ES-I3 (cell line): ENCODE measurements around the gene VIT.
"Not testable (repeated sequence)": the region's sequence is repeated elsewhere in the genome, so short reads cannot be mapped to it uniquely, and the experiment has no call there.

ENCODE experiments used
- H3K36me3 ChIP-seq: 2 replicates; pipeline ENCODE4 v1.6.1; 2013; ENCODE audit warnings: mild to moderate bottlenecking, low read length, control low read depth, moderate library complexity; ENCODE audit not compliant: insufficient read depth
- H3K4me1 ChIP-seq: 2 replicates; pipeline ENCODE4 v1.6.1; 2013; ENCODE audit warnings: mild to moderate bottlenecking, control low read depth, low read length; ENCODE audit not compliant: insufficient read depth
- H3K9ac ChIP-seq: 2 replicates; pipeline ENCODE4 v1.6.1; 2013; ENCODE audit warnings: low read depth, mild to moderate bottlenecking, low read length, moderate library complexity
- H3K9me3 ChIP-seq: 2 replicates; pipeline ENCODE4 v1.6.1; 2013; ENCODE audit warnings: mild to moderate bottlenecking, low read length, moderate library complexity; ENCODE audit not compliant: control insufficient read depth, insufficient read depth

Gene VIT

DNA sequence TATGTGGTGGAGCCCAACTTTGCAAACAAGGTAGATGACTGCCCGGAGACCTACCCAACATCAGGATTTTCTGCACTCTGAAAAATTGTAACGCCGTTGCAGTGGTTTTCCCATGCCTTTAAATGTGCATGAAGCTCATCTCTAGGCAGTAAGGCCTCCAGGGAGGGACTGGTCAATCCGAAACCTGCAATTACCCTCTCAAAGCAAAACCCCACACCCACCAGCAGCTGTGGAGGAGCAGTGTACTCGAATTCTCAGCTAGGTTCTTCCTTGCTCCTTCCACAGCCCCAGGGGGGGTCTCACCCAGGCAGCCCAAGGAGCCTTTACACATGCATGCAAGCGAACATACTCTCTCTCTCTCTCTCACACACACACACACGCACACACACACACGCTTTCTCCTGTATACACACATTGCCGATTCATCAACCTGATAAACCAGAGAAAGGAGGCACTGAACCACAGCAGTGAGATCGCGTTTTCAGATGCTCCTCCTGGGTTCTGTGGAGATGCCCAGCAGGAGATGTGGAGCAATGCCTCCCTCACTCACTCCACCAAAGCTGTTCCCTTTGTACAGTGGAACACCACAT, 109.2 kb downstream of the VIT start:
- Histone ChIP-seq H3K9me3 (no peaks in the 10 kb centered on the region; the same call in 1 of the 2 replicates), H3K36me3 (no peaks in the 10 kb centered on the region), H3K4me1 (no peaks in the 10 kb centered on the region), H3K9ac (no peak overlapping the region)

DNA sequence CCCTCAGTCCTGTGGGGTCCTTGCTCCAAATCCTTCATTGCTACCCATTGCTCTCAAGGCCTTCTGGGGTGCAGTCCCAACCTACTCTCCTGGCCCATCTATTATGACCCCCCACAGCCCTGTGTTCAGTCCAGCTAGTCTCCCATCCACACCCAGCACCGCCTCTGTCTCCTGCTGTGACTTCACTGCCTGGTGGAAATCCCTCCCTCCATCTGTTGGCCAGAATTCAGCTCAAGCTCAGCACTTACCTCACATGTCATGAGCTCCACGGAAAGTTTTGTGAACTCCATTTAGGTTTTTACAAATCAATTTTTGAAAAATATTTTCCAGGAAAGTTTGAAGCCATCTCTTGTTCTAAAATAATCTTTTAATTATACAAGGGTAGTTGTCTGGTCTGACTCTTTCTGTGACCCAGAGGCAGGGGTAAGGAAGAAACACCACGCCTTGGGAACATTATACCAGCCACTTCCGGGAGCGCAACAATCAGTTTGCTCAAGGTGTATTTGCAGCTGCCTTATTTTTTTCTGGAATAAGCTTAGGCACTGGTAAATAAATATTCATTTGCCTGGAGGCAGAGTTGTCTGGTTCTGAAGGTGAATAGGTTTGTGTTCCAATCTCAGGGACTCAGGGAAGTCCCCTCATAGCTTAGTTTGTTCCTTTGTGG, 110.8 kb downstream of the VIT start:
- no peaks in the 10 kb centered on the region for H3K36me3 ChIP-seq
- no peaks in the 10 kb centered on the region for H3K4me1 ChIP-seq
- H3K9ac ChIP-seq, result no peak overlapping the region
- no peaks in the 10 kb centered on the region; the same call in 1 of the 2 replicates for H3K9me3 ChIP-seq

DNA sequence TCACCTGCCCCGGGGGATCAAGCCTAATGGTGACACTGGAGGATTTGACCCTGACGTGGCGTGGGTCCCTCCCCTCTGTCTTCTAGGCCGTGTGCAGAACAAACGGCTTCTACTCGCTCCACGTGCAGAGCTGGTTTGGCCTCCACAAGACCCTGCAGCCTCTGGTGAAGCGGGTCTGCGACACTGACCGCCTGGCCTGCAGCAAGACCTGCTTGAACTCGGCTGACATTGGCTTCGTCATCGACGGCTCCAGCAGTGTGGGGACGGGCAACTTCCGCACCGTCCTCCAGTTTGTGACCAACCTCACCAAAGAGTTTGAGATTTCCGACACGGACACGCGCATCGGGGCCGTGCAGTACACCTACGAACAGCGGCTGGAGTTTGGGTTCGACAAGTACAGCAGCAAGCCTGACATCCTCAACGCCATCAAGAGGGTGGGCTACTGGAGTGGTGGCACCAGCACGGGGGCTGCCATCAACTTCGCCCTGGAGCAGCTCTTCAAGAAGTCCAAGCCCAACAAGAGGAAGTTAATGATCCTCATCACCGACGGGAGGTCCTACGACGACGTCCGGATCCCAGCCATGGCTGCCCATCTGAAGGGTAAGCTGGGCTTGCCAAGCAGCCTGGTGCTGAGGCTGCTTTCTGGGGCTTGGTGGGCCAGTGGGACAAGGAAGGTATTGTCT, 112.0 kb downstream of the VIT start:
- H3K36me3 ChIP-seq, result no peaks in the 10 kb centered on the region
- H3K4me1 ChIP-seq, result no peaks in the 10 kb centered on the region
- no peak overlapping the region for H3K9ac ChIP-seq
- no peaks in the 10 kb centered on the region; the same call in 1 of the 2 replicates for H3K9me3 ChIP-seq

DNA sequence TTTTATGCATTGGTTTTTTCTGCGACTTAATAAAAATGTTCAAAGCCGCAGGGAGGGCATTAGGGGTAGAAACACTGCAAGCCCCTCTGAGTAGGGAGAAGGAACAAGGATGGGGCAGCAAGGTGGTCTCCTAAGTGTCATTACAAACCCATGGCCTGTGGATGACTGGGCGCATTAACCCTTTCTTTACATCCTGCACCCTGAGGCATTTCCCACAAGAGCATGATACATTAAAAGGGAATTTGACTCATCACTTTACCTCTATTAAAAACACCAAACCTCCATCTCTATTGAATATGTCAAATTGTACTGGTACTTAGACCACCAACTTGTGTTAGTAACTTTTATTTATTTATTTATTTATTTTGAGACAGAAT, 112.5 kb downstream of the VIT start:
- no peaks in the 10 kb centered on the region for H3K36me3 ChIP-seq
- no peaks in the 10 kb centered on the region; the same call in 1 of the 2 replicates for H3K9me3 ChIP-seq
- no peak overlapping the region for H3K9ac ChIP-seq
- no peaks in the 10 kb centered on the region for H3K4me1 ChIP-seq

DNA sequence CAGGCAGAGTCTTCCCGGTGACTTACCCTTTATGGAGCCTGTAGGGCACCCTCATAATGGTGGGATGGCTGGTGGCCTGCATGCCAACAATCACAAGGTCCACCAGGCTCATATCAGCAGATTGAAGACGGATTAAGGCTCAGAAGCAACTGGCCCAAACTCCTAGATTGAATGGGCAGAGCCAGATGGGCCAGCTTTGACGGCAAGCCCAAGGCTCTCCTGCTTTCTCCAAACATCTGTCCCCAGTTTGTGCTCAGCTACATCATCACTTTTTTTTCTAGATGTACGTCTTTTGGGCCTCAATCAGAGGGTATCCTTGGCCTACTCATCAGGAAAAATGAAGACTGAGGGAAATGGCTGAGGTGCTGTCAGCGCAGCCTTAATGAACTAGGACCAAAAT, 114.6 kb downstream of the VIT start:
- no peaks in the 10 kb centered on the region for H3K36me3 ChIP-seq
- no peak overlapping the region for H3K9ac ChIP-seq
- no peaks in the 10 kb centered on the region for H3K4me1 ChIP-seq
- H3K9me3 ChIP-seq, result no peaks in the 10 kb centered on the region; the same call in 1 of the 2 replicates

DNA sequence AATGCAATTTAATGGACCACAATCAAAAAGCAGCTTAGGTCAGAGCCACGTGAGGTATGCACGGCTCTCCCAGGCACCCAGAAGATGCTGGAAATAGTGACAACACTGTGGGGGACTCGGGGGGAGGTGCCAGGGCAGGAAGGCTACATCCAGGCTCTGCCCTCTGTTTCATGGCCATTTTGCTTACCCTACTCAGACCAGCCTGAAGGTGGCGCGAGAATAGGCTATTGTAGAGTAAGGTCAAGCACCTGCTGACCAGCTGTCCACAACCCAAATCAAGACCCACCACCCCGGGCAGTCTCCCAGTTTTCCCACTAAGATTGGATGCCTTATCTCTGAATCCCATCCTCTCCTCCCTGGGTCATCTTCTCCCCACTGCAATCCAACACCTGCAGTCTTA, 115.7 kb downstream of the VIT start:
- H3K4me1 ChIP-seq, result no peaks in the 10 kb centered on the region
- H3K36me3 ChIP-seq, result no peaks in the 10 kb centered on the region
- no peaks in the 10 kb centered on the region; the same call in 1 of the 2 replicates for H3K9me3 ChIP-seq
- no peak overlapping the region for H3K9ac ChIP-seq

DNA sequence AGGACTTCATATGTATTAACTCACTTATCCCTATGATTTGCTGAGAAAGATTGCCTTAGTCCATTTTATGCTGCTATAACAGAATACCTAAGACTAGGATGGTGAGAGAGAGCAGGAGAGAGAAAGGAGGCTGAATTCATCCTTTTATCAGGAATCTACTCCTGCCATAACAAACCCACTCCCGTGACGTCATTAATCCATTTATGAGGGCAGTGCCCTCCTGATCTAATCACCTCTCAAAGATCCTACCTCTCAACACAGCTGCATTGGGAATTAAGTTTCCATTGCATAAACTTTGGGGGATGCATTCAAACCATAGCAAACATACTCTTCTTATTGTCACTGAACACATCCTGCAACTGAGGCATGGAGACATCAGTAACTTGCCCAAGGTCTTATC, 122.0 kb downstream of the VIT start:
- Histone ChIP-seq H3K9ac (no peak overlapping the region), H3K9me3 (no peaks in the 10 kb centered on the region), H3K4me1 (no peaks in the 10 kb centered on the region; the same call in 1 of the 2 replicates), H3K36me3 (no peaks in the 10 kb centered on the region)

DNA sequence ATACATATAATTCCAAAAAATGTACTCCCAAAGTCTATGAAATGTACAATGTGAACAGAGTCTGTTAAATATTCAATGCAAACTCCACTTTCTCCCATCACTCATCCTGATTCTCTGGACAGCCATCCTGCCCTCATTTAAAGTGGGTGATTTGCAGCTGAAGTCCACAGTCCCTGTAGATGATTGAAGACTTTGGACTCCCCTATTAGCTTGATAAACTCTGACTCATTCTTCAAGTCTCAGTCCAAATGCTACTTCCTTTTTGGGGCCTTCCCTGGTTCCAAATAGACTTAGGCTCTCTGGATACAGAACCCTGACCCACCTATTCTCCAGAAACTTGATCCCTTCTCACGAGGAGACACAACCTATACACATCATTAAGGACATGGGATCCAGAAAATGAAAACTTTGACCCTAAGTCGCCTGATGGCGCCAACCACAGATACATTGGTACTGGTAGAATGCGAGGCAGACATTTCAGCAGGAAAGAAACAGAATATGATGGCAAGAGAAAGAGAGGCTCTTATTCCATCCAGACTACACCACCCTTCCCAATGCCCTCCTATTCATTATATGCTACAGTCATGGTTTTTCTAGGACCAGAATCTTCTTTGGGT, 122.7 kb downstream of the VIT start:
- H3K4me1 ChIP-seq, result peaks cover 4% of the 10 kb centered on the region; the same call in 1 of the 2 replicates

DNA sequence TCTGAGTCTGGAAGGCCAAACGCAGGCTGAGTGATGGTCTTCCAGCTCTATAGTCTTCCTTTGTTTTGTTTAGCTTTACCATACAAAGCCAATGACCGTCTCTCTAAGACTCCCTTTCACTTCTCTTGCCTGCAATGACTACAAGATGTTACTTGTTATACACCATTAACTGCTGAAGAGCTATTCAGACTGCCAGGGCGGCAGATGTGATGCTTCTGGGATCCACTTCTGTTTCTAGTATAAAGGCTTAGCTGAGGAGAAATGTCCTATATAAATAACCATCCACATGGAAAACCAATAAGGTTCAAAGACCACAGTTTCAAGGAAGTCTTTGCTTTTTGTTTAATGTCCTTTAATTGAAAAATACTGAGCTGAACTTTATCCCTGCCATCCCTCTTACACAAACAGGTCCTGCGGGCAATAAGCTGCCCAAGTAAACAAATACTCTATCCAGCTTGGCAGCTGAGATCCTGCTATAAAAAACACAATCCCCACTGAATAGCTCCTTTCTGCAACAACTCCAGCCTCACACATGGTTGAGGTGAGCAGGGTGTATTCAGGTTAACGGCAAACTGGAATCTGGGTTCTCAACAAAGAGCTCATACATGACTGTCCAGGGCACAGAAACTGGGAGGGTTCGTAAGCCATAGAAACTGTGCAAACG, 124.6 kb downstream of the VIT start:
- Histone ChIP-seq H3K9me3 (no peaks in the 10 kb centered on the region), H3K4me1 (peaks cover 4% of the 10 kb centered on the region; the same call in 1 of the 2 replicates), H3K9ac (no peak overlapping the region), H3K36me3 (no peaks in the 10 kb centered on the region)

More for the DNA sequence above, 122.7 kb downstream of the VIT start:
- H3K36me3 ChIP-seq, result no peaks in the 10 kb centered on the region
- no peaks in the 10 kb centered on the region for H3K9me3 ChIP-seq
- no peak overlapping the region for H3K9ac ChIP-seq

DNA sequence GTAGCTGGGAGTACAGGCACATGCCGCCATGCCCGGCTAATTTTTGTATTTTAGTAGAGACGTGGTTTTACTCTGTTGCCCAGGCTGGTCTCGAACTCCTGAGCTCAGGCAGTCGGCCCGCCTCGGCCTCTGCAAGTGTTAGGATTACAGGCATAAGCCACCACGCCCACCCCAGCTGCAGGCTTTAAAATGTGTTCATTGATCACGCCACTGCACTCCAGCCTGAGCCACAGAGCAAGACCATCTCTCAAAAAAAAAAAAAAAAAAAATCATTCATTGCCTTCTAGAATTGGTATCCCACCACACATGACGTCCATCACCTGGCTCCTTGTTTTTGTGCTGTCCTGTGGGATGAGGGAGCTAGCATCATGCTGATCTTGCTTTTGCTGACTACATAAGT, 127.4 kb downstream of the VIT start:
- no peak overlapping the region for H3K9ac ChIP-seq
- H3K4me1 ChIP-seq, result peaks cover 4% of the 10 kb centered on the region; the same call in 1 of the 2 replicates
- H3K9me3 ChIP-seq, result no peaks in the 10 kb centered on the region
- H3K36me3 ChIP-seq, result no peaks in the 10 kb centered on the region

DNA sequence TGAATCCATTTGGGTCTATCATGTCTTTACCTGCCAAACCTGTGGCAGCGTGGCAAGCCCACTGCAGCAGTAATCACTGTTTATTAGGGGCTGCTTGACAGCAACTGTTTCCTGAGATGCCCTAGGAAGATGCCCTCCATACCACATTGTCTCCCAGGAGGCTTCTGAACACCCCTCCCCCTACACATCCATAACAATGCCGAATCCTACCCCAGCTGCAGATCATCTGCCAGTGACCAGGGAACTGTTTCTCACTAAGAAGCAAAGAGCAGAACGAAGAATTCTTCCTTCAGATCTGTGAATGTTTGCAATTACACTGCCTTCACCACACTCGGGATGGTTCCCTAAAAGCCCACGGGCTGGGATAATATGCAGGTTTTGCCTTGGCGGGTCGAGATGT, 127.8 kb downstream of the VIT start:
- Histone ChIP-seq H3K9me3 (no peaks in the 10 kb centered on the region), H3K4me1 (peaks cover 4% of the 10 kb centered on the region; the same call in 1 of the 2 replicates), H3K9ac (no peak overlapping the region), H3K36me3 (no peaks in the 10 kb centered on the region)

DNA sequence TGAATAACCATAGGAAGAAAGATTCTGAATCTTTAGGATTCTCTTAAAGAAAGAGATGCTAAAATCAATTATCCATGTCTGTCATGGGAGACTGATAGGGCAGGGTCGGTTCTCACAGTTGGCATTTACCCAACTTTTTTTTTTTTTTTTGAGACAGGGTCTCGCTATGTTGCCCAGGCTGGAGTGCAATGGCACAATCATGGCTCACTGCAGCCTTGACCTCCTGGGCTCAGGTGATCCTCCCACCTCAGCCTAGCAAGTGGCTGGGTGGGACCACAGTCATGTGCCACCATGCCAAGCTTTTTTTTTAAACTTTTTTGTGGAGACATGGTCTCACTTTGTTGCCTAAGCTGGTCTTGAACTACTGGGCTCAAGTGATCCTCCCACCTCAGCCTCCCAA, 128.2 kb downstream of the VIT start:
- not testable (repeated sequence) for H3K9me3 ChIP-seq, H3K4me1 ChIP-seq, H3K36me3 ChIP-seq, H3K9ac ChIP-seq

DNA sequence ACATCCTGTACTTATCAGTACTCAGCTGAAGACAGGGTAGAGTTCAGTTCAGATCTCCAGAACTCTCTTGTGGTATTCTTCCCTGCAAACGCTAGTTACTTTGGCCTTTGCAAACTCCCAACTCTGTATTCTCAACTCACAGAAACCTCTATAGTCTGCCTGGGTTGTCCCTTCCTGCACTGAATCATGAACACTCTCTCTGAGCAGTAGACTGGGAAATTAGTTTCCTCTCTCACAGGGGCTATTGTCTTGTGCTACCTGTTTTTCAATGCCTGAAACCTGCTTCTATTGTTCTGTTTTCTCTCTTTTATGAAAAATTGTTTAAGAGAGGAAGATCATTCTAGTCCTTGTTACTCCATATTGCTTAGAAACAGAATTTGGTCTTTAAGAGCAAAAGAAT, 134.7 kb downstream of the VIT start:
- H3K9ac ChIP-seq, result no peak overlapping the region
- H3K9me3 ChIP-seq, result no peaks in the 10 kb centered on the region
- peaks cover 25% of the 10 kb centered on the region for H3K4me1 ChIP-seq
- H3K36me3 ChIP-seq, result no peaks in the 10 kb centered on the region

DNA sequence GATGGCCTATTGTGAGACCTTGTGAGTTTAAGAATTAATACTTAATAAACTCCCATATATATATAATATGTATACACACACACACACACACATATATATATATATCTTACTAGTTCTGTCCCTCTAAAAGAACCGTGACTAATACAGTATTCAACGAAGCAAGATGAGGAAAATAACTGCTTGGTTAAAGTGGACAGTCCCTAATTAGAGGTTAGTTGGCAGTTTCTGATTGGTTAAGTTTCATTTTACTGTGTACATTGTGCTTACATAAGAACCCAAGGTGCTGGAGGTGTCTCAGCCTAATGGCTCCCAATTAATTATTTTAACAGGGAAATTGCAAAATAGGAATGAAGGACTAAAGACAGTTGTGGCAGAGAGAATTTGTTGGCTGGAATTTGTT, 137.7 kb downstream of the VIT start:
- no peaks in the 10 kb centered on the region for H3K9me3 ChIP-seq
- no peak overlapping the region for H3K9ac ChIP-seq
- H3K4me1 ChIP-seq, result peaks cover 25% of the 10 kb centered on the region
- no peaks in the 10 kb centered on the region for H3K36me3 ChIP-seq
